GM12801 (cell line): Measurements from ENCODE around the gene ARHGAP44.

Experiments
- CTCF ChIP-seq: IDR thresholded peaks from one replicate; pipeline ENCODE4 v1.5.1; 2011; ENCODE audit warnings: control low read depth; ENCODE audit not compliant: insufficient read length; ENCODE audit errors: extremely low read depth

Gene ARHGAP44

DNA sequence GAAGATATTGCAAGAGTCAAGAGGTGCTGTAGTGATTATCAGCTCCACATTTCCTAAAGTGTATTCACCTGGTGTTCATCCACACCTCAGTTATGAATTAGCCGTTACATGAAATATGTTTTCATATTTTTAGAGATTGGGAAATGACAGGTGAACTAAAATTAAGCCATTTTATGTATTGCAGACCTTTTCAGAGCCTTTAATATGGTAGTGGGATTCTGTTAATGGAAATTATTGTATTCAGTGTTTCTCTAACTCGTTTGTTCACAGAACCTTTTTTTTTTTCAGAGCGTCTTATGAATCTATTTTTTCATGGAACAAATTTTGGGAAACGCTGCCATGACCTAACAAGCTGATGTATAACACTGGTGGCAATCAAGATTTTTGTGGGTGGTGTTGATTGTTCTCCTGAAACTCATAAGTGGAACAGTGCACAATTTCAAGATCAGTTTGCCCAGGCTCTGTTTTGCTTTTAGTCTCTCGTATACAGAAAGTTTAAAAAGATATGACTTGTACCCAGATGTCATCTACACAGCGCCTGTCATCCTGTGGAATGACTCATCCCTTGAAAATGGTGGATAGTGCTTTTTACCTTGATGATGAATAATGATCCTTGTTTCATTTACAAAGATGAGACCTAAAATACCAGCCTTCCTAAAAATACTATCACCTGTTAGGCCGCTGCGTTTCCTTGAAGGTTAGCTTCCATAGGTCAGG is 88.8 kb downstream of the ARHGAP44 start:
- no peak for TF ChIP-seq CTCF

DNA sequence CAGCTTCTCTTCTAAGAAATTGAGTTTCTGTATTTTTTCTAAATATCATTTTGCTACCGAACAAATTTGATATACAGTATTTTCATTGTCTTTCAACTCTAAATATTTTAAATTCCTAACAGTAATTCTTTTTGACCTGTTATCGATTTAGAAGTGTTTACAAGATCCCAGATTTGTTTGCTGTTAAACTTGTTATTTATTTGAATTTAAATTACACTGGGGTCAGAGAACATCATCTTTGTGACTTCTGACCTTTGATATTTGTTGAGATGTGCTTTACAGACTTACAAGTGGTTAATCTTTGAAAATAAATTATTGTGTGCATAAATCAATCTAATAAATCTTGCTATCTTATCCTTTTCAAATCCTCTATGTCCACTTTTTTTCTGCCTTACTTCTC is 94.2 kb downstream of the ARHGAP44 start:
- no peak for TF ChIP-seq CTCF

DNA sequence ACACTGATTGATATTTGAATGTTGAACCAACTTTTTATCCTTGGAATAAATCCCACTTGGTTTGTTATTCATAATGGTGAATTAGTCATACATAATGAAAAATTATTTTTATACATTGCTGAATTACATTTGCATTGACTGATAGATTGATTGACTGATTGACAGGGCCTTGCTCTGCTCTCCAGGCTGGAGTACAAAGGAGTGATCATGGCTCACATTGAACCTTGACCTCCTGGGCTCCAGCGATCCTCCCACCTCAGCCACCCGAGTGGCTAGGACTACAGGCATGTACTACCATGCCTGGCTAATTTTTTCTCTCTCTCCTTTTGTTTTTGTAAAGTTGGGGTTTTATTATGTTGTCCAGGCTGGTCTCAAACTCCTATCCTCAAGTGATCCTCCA is 97.8 kb downstream of the ARHGAP44 start:
- TF ChIP-seq CTCF: no peak

- TF ChIP-seq CTCF: no peak
Observed at GRCh38 chr17:12896180-12896785, 107.0 kb downstream of the ARHGAP44 start.

DNA sequence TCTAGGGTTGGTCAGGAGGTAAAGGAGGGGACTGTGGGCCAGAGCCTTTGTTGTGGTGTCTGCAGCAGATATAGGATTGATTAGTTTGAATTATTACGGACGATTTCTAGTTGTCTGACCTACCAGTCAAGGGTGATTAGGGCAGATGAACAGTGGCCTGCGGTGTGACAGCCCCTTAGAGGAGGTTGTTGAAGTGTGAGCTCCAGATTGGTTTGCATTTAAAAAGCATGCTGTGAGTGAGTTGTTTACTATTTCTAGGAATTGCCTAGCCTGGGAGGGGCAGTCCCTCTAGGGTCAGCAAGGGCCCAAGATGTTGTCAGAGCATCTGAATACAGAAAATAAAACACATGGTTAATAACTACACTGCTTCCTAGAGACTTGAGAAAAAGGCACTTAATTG is 108.8 kb downstream of the ARHGAP44 start:
- no peak for TF ChIP-seq CTCF

- no peak for TF ChIP-seq CTCF
Observed at GRCh38 chr17:12899604-12900003, 110.3 kb downstream of the ARHGAP44 start.

- no peak for TF ChIP-seq CTCF
Observed at GRCh38 chr17:12900474-12900873, 111.2 kb downstream of the ARHGAP44 start.
